GM19372 (cell line): ENCODE data around the gene ELOVL2.
"Not testable (repeated sequence)": the region's sequence is repeated elsewhere in the genome, so short reads cannot be mapped to it uniquely, and the experiment has no call there.

ENCODE experiments used
- ATAC-seq: cut with Tn5 transposase; IDR thresholded peaks from one replicate; pipeline ENCODE4 v1.9.1; 2021; ENCODE audit warnings: mild to moderate bottlenecking, low read depth, moderate library complexity; ENCODE audit not compliant: unreplicated experiment

Gene ELOVL2, protein sequence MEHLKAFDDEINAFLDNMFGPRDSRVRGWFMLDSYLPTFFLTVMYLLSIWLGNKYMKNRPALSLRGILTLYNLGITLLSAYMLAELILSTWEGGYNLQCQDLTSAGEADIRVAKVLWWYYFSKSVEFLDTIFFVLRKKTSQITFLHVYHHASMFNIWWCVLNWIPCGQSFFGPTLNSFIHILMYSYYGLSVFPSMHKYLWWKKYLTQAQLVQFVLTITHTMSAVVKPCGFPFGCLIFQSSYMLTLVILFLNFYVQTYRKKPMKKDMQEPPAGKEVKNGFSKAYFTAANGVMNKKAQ

GRCh38 chr6:11043961-11044711 lies at the start of gene ELOVL2:
TSS of gene ELOVL2 (minus strand) at chr6:11044305. CDS start at chr6:11044230, 75 bp downstream.
- no peak for ATAC-seq

DNA sequence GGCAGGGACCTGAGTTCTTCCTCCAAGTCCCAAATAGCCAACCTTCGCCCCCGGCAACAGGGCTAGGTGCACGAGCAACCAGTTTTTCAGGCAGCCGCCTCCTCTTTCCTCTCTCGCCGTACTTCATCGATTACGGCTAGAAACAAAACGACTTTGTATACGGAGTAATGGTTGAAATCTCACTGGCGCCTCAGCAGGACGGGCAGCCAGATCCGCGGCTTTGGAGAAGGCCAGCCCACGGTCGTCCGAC lies 49.2 kb upstream of the ELOVL2 start:
- peak; percentile 20 for ATAC-seq

DNA sequence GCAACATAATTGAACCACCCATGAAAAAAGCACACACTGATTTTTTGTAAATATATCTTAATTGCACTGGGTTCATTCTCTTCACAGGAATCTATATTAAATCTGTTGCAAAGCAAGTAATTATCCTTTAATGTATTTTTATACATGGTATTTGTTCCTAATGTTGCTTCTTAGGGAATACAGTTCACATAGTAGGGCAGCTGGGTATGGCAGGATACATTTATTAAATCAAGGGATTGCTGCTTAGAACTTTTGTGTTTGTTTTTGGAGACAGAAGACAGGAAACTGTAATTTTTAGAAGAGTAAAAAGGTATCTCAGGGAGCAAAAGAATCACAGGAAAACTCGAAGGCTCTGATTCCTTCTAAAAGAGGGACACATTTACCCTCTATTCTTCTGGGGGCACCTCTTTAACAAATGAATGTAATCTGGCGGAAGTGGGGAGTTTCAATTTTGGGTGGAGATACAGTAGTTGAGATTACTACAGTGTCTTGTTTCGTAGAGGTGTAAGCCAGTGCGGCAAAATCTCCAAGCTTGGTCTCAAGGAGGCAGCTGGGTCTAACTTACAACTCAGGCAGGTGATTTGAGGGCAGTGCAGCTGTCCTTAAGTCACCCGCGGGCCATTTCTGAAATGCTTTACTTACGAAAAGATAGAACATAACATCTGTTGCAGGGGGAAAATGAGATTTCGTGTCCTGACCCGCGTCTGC lies 48.7 kb upstream of the ELOVL2 start:
- ATAC-seq: peak; percentile 28

- not testable (repeated sequence) for ATAC-seq
Measured at GRCh38 chr6:11091141-11091540, 47.0 kb upstream of the ELOVL2 start.

- no peak for ATAC-seq
Measured at GRCh38 chr6:11089695-11090094, 45.6 kb upstream of the ELOVL2 start.

DNA sequence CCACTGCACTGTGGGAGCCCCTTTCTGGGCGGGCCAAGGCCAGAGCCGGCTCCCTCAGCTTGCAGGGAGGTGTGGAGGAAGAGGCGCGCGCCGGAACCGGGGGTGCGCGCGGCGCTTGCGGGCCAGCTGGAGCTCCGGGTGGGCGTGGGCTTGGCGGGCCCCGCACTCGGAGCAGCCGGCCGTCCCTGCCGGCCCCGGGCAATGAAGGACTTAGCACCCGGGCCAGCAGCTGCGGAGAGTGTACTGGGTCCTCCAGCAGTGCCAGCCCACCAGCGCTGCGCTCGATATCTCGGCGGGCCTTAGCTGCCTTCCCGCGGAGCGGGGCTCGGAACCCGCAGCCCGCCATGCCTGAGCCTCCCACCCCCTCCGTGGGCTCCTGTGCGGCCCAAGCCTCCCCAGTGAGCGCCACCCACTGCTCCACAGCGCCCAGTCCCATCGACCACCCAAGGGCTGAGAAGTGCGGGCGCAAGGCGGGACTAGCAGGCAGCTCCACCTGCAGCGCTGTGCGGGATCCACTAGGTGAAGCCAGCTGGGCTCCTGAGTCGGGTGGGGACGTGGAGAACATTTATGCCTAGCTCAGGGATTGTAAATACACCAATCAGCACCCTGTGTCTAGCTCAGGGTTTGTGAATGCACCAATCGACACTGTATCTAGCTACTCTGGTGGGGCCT lies 43.2 kb upstream of the ELOVL2 start:
- ATAC-seq: not testable (repeated sequence)

DNA sequence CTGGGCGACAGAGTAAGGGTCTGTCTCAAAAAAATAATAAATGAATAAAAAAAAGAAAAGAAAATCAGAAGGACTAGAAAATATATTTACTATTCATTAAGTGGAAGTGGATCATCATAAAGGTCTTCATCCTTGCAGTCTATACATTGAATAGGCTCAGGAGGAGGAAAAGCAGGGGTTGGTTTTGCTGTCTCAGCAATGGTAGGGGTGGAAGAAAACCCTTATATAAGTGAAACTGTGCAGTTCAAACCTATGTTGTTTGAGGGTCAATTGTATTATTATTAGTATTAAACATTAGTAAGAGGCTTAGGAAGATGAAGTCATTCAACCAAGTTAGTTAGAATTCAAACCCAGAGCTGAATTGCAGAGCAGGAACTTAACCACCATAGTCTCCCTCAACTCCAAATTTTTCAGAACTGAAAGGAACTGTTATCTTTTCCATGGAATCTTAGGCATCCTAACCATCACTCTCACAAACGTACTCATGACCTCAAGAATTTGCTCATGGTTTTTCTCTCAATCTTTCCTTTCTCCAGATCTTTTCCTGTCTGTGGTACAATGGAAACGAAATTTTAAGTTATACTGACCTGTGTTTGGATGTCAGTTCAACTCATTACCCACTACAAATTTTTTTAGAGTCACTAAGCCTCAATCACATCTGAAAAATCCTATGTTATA lies 41.8 kb upstream of the ELOVL2 start:
- no peak for ATAC-seq

- no peak for ATAC-seq
Measured at GRCh38 chr6:11083956-11084355, 39.9 kb upstream of the ELOVL2 start.

DNA sequence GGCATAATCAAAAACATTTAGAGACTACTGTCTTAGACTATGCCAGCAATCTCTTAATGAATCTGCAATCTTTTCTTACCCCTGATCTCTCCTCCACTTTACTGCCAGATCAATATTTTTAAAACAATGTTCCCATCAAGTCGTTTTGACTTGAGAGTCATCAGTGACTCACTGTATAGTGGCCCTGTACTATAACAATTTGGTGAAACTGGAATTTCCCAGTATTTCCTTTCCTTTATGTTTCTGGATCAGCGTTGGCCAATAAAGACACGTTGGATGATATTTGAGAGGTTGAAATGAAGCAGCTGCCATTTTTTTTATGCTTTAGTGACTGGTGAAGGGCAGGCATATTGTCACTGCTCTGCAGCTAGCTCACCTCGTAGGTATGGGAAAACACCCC lies 39.4 kb upstream of the ELOVL2 start:
- no peak for ATAC-seq

GRCh38 chr6:11080296-11080695 lies 36.2 kb upstream of the ELOVL2 start:
- no peak for ATAC-seq

DNA sequence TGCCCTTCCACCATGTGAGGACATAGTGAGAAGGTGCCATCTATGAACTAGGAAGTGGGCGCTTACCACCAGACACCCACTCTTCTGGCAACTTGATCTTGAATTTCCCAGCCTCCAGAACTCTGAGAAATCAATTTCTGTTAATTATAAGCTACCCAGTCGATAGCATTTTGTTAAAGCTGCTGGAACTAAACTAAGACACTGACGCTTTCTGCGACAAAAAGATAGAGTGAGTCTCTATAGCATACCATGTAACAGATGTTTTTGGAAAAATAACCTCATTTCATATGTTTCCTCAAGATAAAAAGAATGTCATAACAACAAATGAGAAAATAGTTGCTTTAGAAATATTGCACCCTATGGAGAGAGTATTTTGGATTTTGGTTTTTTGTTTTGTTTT lies 34.2 kb upstream of the ELOVL2 start:
- no peak for ATAC-seq

GRCh38 chr6:11076540-11076939 lies 32.4 kb upstream of the ELOVL2 start:
- no peak for ATAC-seq

- no peak for ATAC-seq
Measured at GRCh38 chr6:11072101-11072500, 28.0 kb upstream of the ELOVL2 start.

GRCh38 chr6:11069760-11070159 lies 25.7 kb upstream of the ELOVL2 start:
- no peak for ATAC-seq

DNA sequence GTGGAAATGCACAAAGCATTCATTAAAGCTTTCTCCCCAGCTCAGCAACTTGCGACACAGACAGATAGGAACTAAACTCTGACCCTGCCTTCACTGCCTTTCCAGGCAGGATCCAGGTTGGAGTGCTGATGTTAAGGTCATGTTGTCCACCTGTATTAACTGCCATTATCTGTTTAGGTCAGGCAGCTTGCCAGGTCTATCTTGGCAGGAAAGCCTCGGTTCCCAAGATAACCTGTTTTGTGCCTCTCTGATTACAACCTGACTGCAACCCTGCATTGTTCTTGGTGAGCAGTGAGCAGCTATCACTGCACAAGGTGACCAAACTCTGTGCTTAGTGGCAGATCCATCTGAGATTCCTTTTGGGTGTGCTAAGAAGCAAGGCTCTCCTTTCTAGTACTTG lies 23.2 kb upstream of the ELOVL2 start:
- ATAC-seq: no peak

- no peak for ATAC-seq
Measured at GRCh38 chr6:11066505-11067347, 22.6 kb upstream of the ELOVL2 start.

GRCh38 chr6:11065436-11066202 lies 21.5 kb upstream of the ELOVL2 start:
- ATAC-seq: no peak

- ATAC-seq: no peak
Measured at GRCh38 chr6:11064836-11065235, 20.7 kb upstream of the ELOVL2 start.

- ATAC-seq: no peak
Measured at GRCh38 chr6:11062715-11063114, 18.6 kb upstream of the ELOVL2 start.
